ENCODE results near the gene DUSP10. TPM values are rescaled to one million over a fixed set of nuclear protein-coding genes. Genes with fewer than 3 reads are reported as not detected.
A peak's percentile ranks its signal among the peaks of the same experiment; 100 is the strongest.

The DUSP10 gene
- total and polyA plus RNA-seq, 2 of the 13 experiments (the other 11 are each of a cell fraction or from before 2014, with no cell fraction given), result 2.1 to 4.4 TPM

DNA sequence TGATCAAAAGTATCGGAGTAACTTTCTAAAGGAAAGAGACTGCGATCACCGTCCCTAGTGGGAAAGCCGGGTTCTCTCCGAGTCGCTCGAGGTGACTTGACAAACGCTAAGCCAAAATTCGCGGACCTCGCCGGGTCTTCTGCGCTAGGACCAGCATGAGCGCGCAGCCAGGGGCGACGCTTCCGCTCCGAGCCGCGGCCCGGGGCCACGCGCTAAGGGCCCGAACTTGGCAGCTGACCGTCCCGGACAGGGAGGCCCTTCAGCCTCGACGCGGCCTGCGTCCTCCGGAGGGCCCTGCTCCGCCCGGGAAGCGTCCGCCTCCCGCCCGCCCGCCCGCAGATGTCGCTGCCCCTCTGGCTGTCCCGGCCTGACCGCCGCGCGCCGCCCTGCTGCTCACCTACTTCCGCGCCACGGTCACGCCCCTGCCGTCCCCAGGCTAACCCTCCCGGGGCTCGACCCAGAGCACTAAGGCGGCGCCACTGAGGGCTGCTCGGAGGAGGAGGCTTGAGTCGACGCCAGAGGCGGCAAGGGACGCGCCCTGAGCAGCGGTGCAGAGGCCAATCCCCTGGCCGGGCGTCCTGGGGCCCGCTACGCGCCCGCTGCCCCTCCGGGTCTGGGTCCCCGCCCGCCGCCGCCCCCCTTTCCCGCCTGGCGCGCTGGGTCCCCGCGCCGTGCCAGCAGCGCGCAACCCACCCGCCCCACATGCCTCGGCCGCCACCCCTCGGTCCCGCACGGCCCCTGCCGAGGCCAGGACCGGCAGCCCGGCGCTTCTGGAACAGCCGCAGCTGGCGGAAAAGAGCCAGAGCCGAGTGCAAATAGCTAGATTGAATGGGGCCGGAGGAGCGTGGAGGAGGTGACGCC, 896 bp upstream of the DUSP10 start (continued):
- TF ChIP-seq, protein P1, sequence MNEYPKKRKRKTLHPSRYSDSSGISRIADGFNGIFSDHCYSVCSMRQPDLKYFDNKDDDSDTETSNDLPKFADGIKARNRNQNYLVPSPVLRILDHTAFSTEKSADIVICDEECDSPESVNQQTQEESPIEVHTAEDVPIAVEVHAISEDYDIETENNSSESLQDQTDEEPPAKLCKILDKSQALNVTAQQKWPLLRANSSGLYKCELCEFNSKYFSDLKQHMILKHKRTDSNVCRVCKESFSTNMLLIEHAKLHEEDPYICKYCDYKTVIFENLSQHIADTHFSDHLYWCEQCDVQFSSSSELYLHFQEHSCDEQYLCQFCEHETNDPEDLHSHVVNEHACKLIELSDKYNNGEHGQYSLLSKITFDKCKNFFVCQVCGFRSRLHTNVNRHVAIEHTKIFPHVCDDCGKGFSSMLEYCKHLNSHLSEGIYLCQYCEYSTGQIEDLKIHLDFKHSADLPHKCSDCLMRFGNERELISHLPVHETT (CRISPR knock-in tag; conservative IDR thresholded peaks at IDR 0.05), result no peak
- TF ChIP-seq ZNF563 (CRISPR knock-in tag; IDR thresholded peaks at IDR 0.05), result 0 out of 2 replicates have a peak, but pooled peaks have one; percentile 44
- 0 out of 2 replicates have a peak, but pooled peaks have one; percentile 25 for TF ChIP-seq ZNF205 (CRISPR knock-in tag; IDR thresholded peaks at IDR 0.05)
- TF ChIP-seq, protein P2, sequence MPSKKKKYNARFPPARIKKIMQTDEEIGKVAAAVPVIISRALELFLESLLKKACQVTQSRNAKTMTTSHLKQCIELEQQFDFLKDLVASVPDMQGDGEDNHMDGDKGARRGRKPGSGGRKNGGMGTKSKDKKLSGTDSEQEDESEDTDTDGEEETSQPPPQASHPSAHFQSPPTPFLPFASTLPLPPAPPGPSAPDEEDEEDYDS (CRISPR knock-in tag; IDR thresholded peaks at IDR 0.05), result no peak
- 0 out of 2 replicates have a peak, but pooled peaks have one; percentile 36 for TF ChIP-seq ZFP82 (CRISPR knock-in tag; IDR thresholded peaks at IDR 0.05; ENCODE audit: borderline replicate concordance)
- 0 out of 2 replicates have a peak, but pooled peaks have one; percentile 52 for TF ChIP-seq ZNF546 (CRISPR knock-in tag; conservative IDR thresholded peaks at IDR 0.05)
- TF ChIP-seq, protein P3, sequence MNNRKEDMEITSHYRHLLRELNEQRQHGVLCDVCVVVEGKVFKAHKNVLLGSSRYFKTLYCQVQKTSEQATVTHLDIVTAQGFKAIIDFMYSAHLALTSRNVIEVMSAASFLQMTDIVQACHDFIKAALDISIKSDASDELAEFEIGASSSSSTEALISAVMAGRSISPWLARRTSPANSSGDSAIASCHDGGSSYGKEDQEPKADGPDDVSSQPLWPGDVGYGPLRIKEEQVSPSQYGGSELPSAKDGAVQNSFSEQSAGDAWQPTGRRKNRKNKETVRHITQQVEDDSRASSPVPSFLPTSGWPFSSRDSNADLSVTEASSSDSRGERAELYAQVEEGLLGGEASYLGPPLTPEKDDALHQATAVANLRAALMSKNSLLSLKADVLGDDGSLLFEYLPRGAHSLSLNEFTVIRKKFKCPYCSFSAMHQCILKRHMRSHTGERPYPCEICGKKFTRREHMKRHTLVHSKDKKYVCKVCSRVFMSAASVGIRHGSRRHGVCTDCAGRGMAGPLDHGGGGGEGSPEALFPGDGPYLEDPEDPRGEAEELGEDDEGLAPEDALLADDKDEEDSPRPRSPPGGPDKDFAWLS (CRISPR knock-in tag; IDR thresholded peaks at IDR 0.05; ENCODE audit: borderline replicate concordance), result no peak
- no peak for TF ChIP-seq HNRNPH1 (optimal IDR thresholded peaks at IDR 0.05; ENCODE audit: low read depth, low read length)
- no peak for TF ChIP-seq ZBTB21 (CRISPR knock-in tag; IDR thresholded peaks at IDR 0.05)
- TF ChIP-seq, protein P4, sequence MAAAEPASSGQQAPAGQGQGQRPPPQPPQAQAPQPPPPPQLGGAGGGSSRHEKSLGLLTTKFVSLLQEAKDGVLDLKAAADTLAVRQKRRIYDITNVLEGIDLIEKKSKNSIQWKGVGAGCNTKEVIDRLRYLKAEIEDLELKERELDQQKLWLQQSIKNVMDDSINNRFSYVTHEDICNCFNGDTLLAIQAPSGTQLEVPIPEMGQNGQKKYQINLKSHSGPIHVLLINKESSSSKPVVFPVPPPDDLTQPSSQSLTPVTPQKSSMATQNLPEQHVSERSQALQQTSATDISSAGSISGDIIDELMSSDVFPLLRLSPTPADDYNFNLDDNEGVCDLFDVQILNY (CRISPR knock-in tag; conservative IDR thresholded peaks at IDR 0.05), result 0 out of 2 replicates have a peak, but pooled peaks have one; percentile 21
- TF ChIP-seq TAF1 (CRISPR knock-in tag; IDR thresholded peaks at IDR 0.05), result peak; percentile 67
- TF ChIP-seq CCDC6 (CRISPR knock-in tag; IDR thresholded peaks at IDR 0.05), result peak; percentile 81
- TF ChIP-seq, protein P5, sequence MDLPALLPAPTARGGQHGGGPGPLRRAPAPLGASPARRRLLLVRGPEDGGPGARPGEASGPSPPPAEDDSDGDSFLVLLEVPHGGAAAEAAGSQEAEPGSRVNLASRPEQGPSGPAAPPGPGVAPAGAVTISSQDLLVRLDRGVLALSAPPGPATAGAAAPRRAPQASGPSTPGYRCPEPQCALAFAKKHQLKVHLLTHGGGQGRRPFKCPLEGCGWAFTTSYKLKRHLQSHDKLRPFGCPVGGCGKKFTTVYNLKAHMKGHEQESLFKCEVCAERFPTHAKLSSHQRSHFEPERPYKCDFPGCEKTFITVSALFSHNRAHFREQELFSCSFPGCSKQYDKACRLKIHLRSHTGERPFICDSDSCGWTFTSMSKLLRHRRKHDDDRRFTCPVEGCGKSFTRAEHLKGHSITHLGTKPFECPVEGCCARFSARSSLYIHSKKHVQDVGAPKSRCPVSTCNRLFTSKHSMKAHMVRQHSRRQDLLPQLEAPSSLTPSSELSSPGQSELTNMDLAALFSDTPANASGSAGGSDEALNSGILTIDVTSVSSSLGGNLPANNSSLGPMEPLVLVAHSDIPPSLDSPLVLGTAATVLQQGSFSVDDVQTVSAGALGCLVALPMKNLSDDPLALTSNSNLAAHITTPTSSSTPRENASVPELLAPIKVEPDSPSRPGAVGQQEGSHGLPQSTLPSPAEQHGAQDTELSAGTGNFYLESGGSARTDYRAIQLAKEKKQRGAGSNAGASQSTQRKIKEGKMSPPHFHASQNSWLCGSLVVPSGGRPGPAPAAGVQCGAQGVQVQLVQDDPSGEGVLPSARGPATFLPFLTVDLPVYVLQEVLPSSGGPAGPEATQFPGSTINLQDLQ (CRISPR knock-in tag; IDR thresholded peaks at IDR 0.05), result no peak; the same call in 1 of the 2 replicates
- TF ChIP-seq SOX5 (CRISPR knock-in tag; IDR thresholded peaks at IDR 0.05; ENCODE audit: borderline replicate concordance), result 0 out of 2 replicates have a peak, but pooled peaks have one; percentile 5
- TF ChIP-seq NR2F6 (IDR thresholded peaks at IDR 0.05), result no peak
- 0 out of 2 replicates have a peak, but pooled peaks have one; percentile 16 for TF ChIP-seq NR2F6 (CRISPR knock-in tag; IDR thresholded peaks at IDR 0.05)
- 0 out of 2 replicates have a peak, but pooled peaks have one; percentile 51 for TF ChIP-seq ZKSCAN5 (CRISPR knock-in tag; IDR thresholded peaks at IDR 0.05)
- TF ChIP-seq TARDBP (CRISPR knock-in tag; IDR thresholded peaks at IDR 0.05), result peak; percentile 12; the same call in 1 of the 2 replicates
- no peak for TF ChIP-seq NONO (IDR thresholded peaks at IDR 0.05)
- peak; percentile 3; the same call in 1 of the 2 replicates for TF ChIP-seq NONO (CRISPR knock-in tag; conservative IDR thresholded peaks at IDR 0.05)
- TF ChIP-seq ZNF451 (CRISPR knock-in tag; IDR thresholded peaks at IDR 0.05), result peak; percentile 77; the same call in 1 of the 2 replicates
- TF ChIP-seq FOXO1 (CRISPR knock-in tag; IDR thresholded peaks at IDR 0.05), result peak; percentile 27; the same call in 1 of the 2 replicates
